GM21786 (cell line): Measurements from ENCODE around the gene EPS8L1.
"Not testable (repeated sequence)": the region's sequence is repeated elsewhere in the genome, so short reads cannot be mapped to it uniquely, and the experiment has no call there.

ENCODE experiments used
- ATAC-seq: cut with Tn5 transposase; IDR thresholded peaks from one replicate; pipeline ENCODE4 v1.9.1; 2021; ENCODE audit not compliant: unreplicated experiment

The EPS8L1 gene

DNA sequence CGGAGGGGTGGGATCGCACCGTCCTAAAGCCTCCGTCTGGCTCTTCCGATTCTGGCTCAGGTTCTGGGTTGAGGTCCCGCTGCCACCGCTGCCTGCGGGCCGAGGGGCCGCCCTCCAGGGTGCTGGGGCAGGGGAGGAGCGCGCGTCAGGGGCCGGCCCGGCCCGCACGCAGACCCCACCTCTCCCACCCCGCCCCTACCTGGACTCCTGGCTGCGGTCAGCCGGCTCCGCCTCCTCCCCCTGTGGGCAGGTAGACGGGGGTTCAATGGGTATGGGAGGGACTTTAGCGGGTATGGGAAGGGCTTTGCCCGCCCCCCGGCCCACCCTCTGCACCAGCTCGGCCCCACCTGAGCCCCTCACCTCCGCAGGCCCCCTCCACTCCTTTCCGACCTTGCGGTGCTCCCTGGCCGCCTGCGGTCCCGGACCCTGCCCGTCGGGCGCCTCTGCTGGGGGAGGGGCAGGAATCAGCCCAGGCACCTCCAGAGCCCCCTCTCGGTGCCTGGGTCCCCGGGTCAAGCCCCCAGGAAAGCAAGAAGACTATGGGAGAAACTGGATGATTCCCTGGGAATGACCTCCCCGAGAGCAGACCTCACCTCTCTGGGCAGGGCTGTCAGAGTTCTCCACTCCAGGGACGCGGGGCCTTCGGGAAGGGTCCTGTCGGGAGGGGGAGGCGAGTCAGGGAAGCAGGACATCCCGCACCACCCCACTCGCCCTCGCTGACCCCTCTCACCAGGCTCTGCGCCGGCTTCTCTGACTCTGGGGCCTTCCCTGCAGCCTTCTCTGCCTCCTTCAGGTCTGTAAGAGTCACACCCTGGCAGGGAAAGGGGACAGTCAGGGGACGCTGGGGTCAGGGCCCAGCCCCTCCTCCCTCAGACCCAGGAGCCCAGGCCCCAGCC is 17.0 kb downstream of the EPS8L1 start:
- ATAC-seq, result no peak

DNA sequence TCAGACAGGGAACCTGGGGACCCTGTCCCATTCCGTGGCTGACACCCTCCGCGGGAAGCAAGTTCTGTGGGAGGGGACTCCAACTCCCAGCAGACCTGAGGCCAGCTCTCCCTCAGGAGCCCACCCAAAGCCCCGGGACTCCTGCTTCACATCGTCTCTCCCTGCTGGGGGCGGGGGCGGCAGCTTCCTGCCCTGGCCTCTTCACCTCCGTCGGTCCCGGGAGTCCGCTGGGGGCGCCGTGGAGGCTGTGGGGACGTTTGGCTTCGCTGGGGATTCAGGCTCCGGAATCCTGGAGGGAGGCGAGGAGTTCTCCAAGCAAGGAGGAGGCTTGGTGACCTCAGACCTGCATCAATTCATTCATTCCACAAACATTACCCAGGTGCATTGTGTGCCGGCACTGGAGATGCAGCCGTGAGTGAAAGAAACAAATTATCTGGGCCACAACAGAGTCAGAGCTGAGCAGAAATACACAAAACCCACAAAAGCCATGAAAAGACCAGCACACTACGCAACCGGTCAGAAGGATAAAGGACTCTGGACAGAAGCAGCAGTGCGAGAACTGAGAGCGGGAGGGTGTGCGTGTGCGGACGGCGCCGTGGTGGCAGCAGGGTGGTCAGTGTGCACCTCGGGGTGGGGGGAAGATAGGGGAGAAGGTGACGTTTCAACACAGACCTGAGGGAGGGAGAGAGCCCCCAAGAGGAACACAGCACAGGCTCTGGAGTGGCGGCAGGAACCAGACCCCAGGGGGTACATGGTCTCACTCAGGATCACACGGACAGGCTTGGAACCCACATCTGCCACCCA is 19.0 kb downstream of the EPS8L1 start:
- ATAC-seq, result no peak

DNA sequence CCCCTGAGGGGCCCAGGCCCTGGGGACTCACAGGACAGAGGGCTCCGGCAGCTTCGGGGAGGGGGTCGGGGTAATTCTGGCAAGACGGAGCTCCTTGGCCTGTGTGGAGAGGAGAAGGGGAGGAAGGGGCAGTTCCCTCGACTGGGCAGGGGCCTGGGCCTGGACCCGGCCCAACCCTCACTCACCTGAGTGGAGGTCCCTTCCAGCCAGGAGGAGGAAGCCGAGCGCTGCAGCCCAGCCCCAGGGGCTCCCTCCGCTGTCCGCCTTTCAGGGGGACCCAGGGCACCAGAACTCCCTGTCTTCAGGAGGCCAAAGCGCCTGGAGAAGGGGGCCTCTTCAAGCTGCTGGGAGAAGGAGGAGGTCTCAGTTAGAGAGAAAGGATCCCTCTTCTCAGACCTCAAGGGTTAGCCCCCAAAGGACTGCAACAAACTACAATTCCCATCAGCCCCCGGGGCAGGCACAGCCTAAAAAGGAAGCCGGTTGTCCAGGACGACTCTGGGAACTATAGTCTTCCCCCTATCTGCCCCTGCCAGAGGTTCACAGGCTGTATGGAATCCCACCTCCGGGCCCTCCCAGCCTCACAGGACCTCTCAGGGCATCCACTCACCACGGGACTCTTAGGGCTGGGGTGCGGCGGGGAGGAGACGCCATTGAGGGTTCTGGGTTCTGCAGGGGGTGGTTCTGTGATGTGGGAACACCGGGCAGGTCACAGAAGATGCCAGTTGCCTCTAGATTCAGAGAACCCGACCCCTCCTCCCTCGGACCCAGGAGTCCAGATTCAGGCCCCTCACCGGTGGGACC is 19.8 kb downstream of the EPS8L1 start:
- no peak for ATAC-seq

DNA sequence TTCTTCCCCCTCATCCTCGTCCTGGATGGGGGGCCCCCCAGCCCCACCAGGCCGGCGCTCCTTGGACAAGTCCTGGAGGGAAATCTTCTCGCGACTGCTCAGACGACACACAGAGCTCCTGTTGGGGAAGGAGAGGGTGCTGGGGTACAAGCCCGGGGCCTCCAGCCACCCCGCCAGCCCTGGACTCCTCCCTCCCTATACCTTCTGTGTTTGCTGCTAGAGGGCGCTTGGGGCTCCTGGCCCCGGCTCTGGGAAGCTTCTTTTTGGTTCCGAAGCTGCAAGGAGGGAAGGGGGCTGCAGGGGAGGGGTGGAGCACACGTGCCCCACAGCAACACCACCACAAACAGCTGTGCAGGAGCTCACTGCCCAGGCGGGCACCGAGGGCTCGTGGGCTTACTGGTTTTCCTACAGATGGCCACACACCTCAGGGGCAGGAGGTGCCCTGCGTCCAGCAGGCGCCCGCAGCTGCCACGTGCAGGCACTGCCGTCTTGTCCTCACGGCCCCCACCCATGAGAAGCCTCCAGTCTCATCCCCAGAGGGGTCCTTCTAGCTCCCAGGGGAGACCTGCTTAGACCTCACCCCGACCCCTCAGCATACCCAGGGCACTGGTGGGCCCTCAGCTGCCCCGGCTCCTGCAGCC is 20.5 kb downstream of the EPS8L1 start:
- no peak for ATAC-seq

DNA sequence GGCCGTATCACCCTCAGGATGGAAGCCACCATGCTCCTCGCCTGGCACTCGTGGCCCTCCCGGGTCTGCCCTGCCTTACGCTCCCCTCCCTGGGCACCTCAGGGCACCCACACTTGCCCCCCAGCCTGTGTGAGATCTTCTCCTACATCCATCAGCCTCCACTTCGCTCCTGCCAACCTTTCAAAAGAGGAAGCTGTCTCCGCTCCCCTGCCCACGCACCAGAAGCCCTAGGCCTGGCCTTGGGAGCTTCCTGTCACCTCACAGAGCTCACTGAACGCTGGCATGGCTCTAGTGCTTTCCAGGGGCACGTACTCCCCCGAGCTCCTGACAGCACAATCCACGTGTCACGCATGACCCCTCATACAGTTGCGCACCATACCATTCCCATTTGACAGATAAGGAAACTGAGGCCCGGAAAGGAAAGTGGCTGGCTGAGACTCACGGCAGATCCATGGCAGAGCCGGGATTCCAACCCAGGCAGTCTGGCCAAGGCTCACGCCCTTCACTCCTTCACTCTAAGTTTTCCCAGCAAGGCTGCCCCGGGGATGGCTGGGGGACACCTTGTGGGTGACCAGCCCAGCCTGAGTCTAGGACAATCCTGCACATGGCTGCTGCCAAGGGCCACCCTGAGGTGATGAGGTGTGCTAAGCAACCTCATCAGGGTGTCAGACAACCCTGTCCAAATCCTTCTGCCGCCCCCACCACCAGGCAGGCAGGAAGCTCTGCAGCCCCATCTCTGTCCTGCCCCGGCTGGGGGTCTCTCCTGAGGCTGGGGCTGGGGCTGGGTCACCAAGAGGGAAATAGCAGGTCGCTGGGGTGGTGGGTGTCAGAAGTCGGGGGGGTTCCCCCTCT is 22.4 kb downstream of the EPS8L1 start:
- ATAC-seq, result no peak

DNA sequence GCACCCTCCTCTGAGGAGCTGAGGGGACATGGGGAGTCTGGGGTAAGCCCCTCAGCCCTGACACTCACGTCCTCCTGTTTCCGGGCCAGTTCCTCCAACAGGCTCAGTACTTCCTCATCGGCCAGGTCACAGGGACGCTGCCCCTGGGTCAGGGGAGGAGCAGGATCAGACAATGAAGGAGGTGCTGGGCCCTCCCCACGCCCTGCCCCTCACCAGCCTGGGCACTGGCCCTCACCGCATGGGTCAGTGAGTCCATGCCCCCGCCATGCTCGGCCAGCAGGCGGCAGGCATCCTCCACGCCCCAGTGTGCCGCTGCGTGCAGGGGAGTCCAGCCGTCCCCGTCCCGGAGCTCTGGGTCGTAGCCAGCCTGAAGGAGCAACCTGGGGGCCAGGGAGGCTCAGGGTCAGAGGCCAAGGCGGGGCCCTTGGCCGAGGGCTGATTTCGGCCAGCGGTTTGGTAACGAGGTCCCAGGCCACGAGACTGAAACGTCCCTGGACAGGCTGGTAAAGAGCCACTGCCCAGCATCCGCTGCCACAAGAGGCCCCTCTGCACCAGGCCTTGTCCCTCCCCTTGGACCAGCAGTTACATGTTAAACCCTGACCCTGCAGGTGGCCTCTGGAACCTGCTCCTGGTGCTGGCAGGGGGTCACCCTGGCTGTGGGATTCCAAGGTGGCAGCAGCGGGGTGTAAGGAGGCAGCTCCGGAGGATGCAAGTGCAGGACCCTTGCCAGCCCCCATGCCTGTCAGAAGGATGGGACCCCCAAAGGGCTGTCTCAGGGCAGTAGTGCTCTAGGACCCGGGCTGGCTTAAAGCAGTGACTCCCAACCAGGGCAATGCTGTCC is 23.3 kb downstream of the EPS8L1 start:
- ATAC-seq, result no peak

DNA sequence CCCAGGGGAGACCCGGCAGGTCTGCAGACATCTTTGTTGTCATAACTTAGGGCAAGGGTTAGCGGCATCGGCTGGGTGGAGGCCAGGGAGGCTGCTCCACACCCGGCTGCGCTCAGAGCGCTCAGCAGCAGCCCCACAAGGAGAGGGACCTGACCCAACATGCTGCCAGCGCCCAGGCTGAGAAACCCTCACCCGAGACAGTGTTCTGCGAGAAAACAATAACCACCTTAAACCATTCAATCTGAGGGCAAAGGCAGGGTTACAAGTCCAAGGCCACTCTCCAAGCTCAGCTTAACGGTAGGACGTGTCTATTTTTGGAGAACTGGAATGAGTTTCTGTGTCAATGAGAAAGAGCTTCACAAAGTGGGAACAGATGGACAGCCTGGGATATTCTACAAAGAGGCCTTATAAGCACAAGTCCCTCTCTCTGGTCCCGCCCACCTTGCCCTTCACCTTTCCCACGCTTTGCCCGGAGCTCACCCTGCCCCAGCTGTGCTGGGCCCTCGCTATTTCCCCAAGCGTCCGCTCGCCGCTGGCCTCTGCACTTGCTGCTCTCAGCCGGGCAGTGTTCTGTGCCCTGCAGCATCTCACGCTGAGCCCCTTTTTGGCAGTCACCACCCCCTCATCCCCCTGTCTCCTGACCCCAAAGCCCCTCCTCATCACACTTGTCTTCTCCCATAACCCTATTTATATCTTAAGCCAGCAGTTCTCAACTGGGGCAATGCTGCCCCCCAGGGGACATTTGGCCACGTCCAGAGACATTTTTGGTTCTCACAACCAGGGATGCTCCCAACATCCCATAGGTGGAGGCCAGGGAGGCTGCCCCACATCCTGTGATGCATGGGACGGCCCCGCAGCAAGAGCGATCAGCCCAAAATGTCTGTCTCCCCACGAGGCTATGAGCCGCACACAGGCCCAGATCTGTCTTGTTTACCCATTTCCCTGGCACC is 24.2 kb downstream of the EPS8L1 start:
- no peak for ATAC-seq

DNA sequence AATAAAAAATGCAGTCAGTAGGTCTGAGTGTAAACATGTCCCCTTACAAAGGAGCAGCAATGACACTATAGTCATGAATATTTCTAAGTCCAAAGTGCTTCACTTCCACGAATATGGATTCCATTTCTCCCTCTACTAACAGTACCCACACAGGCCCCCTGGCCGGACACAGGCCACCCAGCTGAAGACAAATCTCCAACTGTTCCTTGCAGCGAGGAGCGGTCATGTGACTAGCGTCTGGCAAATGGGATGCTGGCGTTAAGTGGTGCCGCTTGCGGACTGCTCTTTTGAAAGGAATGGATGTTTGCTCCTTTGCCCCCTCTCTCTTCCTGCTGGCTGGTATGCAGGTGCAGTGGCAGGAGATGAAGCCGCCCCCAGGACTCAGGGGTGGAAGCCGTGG is 25.6 kb downstream of the EPS8L1 start:
- ATAC-seq, result no peak

DNA sequence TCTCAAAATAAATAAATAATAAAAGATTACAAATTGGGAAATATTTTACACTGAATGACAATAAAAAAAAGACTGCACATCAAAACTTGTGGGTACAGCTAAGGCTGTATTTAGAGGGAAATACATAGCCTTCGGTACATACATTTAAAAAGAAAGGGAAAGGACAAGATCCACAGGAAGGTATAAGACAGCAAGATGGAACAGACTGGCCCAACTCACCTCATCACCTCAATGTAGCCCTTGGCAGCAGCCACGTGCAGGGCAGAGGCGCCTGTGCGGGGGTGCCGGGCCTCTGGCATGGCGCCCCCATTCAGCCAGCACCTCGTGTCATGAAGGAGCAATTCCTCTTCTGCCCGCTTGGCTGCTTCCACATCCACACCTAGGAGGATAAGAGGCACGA is 27.5 kb downstream of the EPS8L1 start:
- ATAC-seq, result no peak

DNA sequence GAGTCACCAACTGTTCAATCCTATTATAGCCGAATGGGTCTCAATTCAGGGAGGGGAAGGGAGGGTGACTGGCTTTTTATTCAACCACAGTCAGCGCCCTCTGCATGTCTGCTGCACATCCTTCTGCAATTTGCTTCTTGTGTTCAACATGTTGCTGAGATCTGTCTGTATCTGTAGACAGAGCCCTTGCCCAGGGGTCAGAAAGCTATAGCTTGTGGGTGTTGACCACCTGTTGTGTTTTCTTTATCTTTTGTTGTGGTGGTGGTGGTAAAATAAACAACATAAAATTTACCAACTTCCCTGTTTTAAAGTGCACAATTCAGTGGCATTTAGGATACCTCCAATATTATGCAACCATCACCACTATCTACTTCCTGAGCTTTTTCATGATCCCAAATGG is 29.6 kb downstream of the EPS8L1 start:
- ATAC-seq, result no peak

DNA sequence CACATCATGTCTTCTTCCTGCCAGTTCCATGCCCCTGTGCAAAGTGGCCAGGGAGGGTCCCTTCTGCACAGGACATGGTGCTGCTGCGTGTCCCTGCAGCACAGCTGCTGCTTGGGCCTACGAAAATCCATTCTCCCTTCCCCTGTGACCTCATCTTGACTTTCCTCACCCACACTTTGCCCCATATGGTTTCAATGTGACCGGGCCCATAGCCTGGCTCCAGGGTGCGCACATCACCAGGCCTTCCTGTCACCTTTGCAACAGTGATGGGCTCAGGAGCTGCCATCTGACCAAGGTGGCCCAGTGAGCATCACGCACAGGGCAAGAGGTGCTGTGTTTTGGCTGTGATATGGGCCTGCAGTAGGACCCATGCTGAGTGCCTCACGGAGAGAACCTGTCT is 30.9 kb downstream of the EPS8L1 start:
- ATAC-seq, result no peak

DNA sequence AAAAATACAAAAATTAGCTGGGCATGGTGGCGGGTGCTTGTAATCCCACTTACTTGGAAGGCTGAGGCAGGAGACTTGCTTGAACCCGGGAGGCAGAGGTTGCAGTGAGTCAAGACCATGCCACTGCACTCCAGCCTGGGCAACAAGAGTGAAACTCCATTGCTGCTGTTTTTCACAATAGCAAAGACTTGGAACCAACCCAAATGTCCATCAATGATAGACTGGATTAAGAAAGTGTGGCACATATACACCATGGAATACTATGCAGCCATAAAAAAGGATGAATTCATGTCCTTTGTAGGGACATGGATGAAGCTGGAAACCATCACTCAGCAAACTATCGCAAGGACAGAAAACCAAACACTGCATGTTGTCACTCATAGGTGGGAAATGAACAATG is 31.6 kb downstream of the EPS8L1 start:
- not testable (repeated sequence) for ATAC-seq

DNA sequence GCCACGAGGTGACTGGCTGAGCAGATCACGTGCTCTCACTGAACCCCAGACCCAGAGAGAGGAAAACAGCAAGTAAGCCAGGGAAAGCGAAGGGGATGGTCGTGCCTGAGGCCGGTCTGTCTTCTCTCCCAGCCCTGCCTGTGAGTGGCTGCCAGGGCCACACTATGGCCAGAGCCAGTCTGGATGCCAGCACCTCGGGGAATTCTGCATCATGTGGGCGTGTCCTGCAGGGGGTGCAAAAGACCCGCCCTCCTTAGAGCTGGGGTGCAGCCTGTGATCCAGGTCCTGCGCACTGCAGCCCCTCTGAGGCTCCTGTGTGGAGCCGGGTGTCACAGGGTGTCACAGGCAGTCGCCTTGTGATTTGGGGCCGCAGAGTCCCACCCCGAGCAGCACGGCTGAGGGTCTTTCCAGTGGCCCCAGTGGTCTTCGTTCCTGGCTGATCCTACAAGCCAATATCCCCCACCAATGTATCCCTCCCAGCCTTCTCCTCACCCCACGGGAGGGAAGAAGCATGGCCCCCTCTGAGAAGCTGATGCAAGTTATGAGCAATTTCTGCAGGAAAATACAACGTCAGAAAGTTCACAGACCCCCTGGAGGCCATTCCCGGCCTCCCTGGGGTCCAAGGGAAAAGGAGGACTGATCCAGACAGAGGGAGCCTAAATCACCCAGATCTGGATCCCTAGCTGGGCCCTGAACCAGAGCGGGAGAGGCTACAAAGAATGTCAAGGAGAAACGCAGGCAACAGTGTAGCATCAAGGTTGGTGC is 34.0 kb downstream of the EPS8L1 start:
- no peak for ATAC-seq

DNA sequence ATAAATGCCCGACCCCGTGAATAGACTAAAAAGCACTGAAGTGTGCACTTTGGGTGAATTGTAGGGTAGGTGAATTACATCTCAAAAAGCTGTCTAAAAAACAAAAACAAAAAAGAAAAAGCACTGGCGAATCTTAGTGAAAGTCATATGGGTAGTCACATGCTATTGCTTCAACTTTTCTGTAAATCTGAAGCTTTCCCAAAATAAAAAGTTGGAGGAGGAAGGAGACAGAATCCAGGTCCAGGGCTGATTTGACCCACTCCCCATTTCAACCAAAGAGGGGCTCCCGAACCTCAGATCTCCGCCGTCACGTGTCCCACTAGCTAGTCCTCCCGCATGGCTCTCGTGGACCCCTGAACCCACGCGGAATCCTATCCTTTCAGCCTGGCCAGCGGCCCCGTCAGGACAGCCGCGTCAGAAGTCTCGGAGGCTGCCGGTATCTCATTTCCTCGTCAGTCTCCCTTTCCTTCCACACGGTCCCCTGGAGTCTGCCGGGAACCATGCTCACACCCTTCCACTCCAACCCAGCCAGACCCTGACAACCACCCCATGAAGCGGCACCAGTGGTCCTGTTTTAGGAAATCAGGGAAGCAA is 35.7 kb downstream of the EPS8L1 start:
- ATAC-seq, result no peak

DNA sequence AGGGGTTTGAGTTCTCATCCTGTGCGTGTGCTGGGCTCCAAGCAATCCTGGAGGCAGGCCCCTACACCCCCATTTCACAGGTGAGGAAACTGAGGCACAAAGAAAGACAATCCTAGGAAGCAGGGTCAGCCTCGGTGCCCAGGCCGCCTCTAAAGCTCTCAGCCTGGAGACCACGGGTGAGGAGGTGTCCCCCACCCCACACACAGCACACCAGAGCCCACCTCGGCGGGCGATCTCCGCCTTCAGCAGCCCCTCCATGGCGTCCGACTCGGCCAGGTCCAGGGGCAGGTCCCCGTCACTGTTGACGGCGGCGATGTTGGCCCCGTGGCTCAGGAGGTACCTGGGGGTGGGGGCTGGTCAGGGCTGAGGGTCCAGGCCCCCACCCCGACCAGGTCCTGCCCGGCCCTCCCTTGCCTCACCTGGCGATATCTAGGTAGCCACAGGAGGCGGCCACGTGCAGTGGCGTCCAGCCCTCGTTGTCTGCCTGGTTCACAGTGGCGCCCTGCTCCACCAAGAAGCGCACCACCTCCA is 36.6 kb downstream of the EPS8L1 start:
- no peak for ATAC-seq

DNA sequence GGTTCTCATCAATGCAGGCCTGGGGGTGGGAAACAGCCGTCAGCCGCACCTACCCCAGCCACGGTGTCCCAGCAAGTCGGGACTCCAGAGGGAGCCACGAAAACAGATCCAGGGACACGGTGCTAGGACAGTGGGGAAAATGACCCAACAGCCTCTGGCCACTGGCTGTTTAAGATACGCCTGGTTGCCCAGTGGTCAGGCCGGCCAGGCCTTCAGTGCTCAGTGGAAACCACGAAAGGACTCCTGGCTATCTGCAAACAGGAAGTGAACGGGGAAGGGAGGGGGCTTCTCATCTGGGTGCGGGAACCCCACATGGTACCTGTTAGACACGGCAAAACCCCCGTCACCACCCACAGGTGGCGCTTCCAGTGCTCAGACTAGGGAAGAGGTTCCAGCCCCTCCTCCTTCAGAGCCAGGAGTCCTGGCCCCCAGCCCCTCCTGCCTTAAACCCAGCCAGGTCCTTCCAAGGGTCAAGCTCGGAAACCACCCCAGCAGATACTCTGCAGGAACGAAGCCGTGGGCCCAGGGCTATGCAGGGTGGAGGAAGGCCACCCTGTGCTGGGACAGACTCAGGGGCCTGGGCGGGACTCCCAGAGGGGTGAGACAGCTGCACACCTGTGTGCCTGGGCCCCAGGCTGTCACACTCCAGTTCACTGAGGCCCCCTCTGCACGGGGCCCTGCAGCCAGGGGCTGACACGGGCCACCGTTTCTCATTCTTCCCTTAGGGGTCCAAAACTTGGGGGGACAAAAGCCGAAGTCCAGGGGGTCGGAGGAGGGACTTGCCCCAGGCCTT is 37.3 kb downstream of the EPS8L1 start:
- no peak for ATAC-seq
